Left lung (tissue), 10 donors: ENCODE data around the gene GPALPP1. TPM values are rescaled to one million over a fixed set of nuclear protein-coding genes. Genes with fewer than 3 reads are reported as not detected.

Experiments
- ATAC-seq: fragments of 200-7000 bp; cut with Tn5 transposase; one replicate; pipeline ENCODE4 v1.9.1; 2020; ENCODE audit warnings: moderate library complexity
- DNase-seq, 4 donors: peaks; one replicate each; pipeline ENCODE4 v3.0.0-alpha.2; 2013 to 2020
- H3K27ac ChIP-seq, 2 donors: fragments of 200-600 bp; sonication (generic) in 1 of 2; one replicate each; pipeline versions ENCODE4 v1.5.0 to v1.8.0; 2020 to 2021
- H3K27me3 ChIP-seq, 2 donors: fragments of 200-600 bp; sonication (generic) in 1 of 2; one replicate each; pipeline versions ENCODE4 v1.5.0 to v1.8.0; 2020 to 2021
- H3K36me3 ChIP-seq, 2 donors: fragments of 200-600 bp; sonication (generic) in 1 of 2; one replicate each; pipeline versions ENCODE4 v1.5.0 to v1.8.0; 2020 to 2021
- H3K4me1 ChIP-seq, 2 donors: fragments of 200-600 bp; one replicate each; pipeline ENCODE4 v1.8.0; 2021
- H3K4me3 ChIP-seq, 2 donors: fragments of 200-600 bp; sonication (generic) in 1 of 2; one replicate each; pipeline versions ENCODE4 v1.5.0 to v1.8.0; 2020 to 2021; ENCODE audit warnings: mild to moderate bottlenecking in 1 of 2
- H3K9me3 ChIP-seq, 2 donors: fragments of 200-600 bp; sonication (generic) in 1 of 2; one replicate each; pipeline versions ENCODE4 v1.5.0 to v1.8.0; 2020 to 2021
- intact Hi-C, 2 donors: fragments of 100-400 bp; cut with DNase I; formaldehyde crosslinking; loops; one replicate each; pipeline versions ENCODE4 v1.11.2 to v1.14.2; 2022
- polyA plus RNA-seq, 6 donors: library from polyadenylated mRNA; unstranded; fragments of 120-200 nt; gene quantifications; one replicate each; pipeline ENCODE4 v1.2.1, GENCODE V29; 2013; ENCODE audit not compliant: insufficient read length in 6 of 6
- total RNA-seq, 2 donors: library from RNA; stranded (reverse); fragmentation: NEBNext Ultra II Directional; extraction: Animal tissue kit (Norgen Biotek cat#: 25700); gene quantifications; one replicate each; pipeline ENCODE4 v1.2.1, GENCODE V29; 2021
- TF ChIP-seq, protein P1 (sequence below), 2 donors: fragments of 200-600 bp; sonication (generic) in 1 of 2; IDR thresholded peaks; one replicate each; pipeline versions ENCODE4 v1.5.0 to v1.8.0; 2021; ENCODE audit warnings: antibody characterized with exemption in 2 of 2
- donor health status: DM: no; HTN: yes; CAD: no.
- donor health status: DM: no; HTN: no; CAD: no.

Gene GPALPP1
- total and polyA plus RNA-seq, 8 donors, result 16.3 to 65.9 (median 58.6) TPM

DNA sequence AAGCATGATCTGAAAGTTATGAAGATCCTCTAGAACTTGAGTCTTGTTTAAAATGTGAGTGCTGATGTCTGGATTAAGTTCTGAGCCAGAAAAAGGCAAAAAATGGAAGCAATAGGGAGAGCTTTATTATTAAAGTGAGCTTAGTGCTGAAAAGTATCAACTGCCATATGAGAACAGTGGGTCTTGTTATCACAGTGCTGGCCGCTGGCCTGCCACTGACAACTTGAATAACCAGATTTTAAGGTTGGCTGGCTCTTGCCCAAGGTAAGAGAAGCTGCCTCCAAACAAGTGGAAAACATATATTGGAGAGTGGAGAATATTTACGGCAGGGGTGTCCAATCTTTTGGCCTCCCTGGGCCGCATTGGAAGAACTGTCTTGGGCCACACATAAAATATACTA, 33.9 kb upstream of the GPALPP1 start:
- Histone ChIP-seq H3K36me3 (no peaks in the 10 kb centered on the region), H3K4me3 (no peak overlapping the region), H3K27ac (no peak overlapping the region), H3K4me1 (no peaks in the 10 kb centered on the region), H3K27me3 (no peaks in the 10 kb centered on the region), H3K9me3 (no peaks in the 10 kb centered on the region)
- DNase-seq (peak in 1 of 4 donors; percentile 59), ATAC-seq (peak; percentile 72)
- TF ChIP-seq, protein P1, sequence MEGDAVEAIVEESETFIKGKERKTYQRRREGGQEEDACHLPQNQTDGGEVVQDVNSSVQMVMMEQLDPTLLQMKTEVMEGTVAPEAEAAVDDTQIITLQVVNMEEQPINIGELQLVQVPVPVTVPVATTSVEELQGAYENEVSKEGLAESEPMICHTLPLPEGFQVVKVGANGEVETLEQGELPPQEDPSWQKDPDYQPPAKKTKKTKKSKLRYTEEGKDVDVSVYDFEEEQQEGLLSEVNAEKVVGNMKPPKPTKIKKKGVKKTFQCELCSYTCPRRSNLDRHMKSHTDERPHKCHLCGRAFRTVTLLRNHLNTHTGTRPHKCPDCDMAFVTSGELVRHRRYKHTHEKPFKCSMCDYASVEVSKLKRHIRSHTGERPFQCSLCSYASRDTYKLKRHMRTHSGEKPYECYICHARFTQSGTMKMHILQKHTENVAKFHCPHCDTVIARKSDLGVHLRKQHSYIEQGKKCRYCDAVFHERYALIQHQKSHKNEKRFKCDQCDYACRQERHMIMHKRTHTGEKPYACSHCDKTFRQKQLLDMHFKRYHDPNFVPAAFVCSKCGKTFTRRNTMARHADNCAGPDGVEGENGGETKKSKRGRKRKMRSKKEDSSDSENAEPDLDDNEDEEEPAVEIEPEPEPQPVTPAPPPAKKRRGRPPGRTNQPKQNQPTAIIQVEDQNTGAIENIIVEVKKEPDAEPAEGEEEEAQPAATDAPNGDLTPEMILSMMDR (IDR thresholded peaks at IDR 0.05), result no peak
- intact Hi-C loops, result no loop called here

DNA sequence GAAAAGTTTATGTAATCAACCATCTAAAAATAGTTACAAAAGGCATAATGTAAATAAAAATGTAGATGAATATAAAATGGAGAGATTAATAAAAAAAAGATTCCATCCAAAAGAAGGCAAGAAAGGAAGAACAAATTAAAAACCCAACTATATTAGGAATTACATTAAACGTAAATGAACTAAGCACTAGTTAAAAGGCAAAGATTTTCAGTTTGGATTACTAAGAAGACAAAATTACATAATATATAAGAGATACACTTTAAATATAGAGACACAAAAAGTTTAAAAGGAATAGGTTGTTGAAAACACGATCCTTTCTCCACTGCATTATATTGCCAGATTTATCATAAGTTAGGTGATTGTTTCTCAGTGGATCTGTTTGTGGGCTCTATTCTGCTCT, 27.3 kb upstream of the GPALPP1 start:
- TF ChIP-seq, protein P1 (IDR thresholded peaks at IDR 0.05), result no peak
- no peak overlapping the region for H3K27ac ChIP-seq
- ATAC-seq (no peak), DNase-seq (no peak)
- no peak overlapping the region for H3K4me3 ChIP-seq
- no peaks in the 10 kb centered on the region for H3K27me3 ChIP-seq
- no peaks in the 10 kb centered on the region for H3K4me1 ChIP-seq
- H3K36me3 ChIP-seq, result peaks cover 0 to 46% of the 10 kb centered on the region in 2 donors
- intact Hi-C loops, result no loop called here
- H3K9me3 ChIP-seq, result peaks cover 0 to 18% of the 10 kb centered on the region in 2 donors

DNA sequence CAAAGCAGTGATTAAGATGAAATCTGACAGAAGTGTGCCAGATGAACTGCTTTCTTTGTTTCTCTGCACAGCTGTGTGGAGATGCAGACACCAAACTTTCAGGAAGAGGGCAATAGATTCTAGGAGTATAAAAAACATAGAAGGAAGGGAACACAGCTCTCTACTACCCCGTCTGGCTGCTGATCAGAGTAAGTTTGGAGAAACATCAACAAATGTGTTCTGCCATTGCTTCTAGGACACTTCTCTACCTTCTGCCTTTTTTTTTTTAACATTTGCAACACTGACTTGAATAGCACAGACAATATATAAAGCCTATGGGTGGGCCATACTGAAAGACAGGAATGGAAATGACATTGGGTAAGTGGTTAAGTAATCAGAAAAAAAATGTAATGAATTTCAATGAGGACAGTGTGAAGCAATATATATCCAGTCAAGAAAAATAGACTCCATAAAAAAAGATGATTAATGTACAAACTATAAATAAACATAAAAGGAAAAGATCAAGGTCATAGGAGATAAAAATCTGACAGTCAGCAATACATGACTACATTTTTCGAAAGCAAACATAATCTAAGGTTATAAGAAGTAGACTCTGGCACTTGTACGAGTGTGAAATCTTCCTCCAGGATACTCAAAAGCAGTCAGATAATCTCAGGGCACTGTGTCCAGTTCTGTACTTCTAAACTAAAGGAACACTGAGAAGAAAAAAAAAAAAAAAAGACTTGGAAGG, 21.5 kb upstream of the GPALPP1 start:
- peaks cover 0 to 17% of the 10 kb centered on the region in 2 donors for H3K4me1 ChIP-seq
- intact Hi-C loops, result no loop called here
- TF ChIP-seq, protein P1 (IDR thresholded peaks at IDR 0.05), result no peak
- no peak overlapping the region for H3K27ac ChIP-seq
- ATAC-seq, result peak; percentile 54
- H3K27me3 ChIP-seq, result no peaks in the 10 kb centered on the region
- no peak overlapping the region for H3K4me3 ChIP-seq
- H3K36me3 ChIP-seq, result peaks cover 0 to 31% of the 10 kb centered on the region in 2 donors
- DNase-seq, result no peak
- H3K9me3 ChIP-seq, result peaks cover 0 to 3% of the 10 kb centered on the region in 2 donors

DNA sequence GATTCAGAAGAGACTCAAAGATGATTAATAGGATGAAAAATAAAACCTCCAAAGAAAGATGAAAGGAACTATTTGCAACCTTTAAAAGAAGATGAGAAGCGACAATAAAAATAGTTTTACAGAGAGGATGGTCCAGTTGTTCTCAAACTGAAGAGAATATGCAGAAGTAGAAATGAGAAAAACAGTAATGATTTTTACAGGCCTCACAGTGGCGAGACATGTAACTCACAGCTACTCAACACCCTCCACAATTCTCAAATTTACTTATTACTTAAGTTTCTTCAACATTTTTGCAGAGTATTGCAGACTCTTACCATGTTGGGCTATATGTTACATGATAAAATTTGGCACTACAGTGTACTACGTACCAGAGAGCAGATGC, 20.9 kb upstream of the GPALPP1 start:
- H3K9me3 ChIP-seq, result no peaks in the 10 kb centered on the region
- no peak overlapping the region for H3K4me3 ChIP-seq
- H3K27me3 ChIP-seq, result no peaks in the 10 kb centered on the region
- H3K4me1 ChIP-seq, result peaks cover 0 to 22% of the 10 kb centered on the region in 2 donors
- peaks cover 0 to 26% of the 10 kb centered on the region in 2 donors for H3K36me3 ChIP-seq
- DNase-seq (no peak), ATAC-seq (no peak)
- H3K27ac ChIP-seq, result no peak overlapping the region
- intact Hi-C loops, result no loop called here
- TF ChIP-seq, protein P1 (IDR thresholded peaks at IDR 0.05), result no peak

DNA sequence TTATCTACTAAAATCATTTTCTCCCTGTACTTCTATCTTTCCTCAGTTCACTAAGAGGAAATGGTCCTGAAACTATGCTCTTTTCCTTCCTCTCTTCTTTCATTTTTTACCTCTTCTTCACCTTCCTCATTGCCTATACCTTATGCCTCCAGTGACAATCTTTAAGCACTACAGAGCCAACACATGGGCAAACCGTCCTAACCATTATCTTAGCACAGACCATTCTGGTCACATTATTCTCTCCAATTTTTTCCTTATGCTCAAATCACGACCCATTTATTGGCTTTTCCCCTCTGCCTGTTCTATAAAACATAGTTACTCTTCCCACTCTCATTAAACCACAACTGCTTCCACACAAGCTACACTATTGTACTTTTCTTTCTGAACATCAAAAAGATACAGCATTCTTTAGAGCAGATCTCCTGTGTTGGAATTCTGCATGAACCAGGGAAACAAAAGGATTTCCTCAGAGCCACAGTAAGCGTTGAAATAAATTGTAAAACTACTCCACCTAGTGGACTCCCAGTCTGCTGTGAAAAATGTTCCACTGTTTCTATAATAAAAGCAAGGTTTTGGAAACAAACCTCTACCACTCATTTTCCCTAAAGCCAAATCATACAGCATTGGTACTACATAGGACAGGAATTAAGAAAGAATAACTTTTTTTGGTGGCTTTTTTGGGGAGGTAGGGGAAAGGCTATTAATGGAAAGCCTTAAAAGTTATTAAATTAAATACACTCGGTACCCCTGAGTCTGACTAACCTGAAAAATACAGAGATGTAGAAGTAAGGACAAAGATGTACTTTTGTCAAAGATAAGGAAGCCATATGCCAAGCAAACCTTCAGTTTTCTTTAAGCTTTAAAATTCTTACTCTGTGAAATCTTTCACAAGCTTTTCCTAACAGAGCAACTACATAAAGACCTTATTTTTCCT, 19.5 kb upstream of the GPALPP1 start:
- DNase-seq (peak in 2 of 4 donors; percentile 42 to 63), ATAC-seq (peak; percentile 80)
- intact Hi-C loops, result loop anchor here in 1 of 2 donors (10.0 kb wide), 1 partner anchor 485 kb away; no protein-coding TSS in a partner anchor
- TF ChIP-seq, protein P1 (IDR thresholded peaks at IDR 0.05), result peak; percentile 57 to 72
- no peaks in the 10 kb centered on the region for H3K27me3 ChIP-seq
- H3K4me3 ChIP-seq, result no peak overlapping the region
- H3K27ac ChIP-seq, result no peak overlapping the region
- H3K4me1 ChIP-seq, result peaks cover 0 to 35% of the 10 kb centered on the region in 2 donors
- peaks cover 0 to 18% of the 10 kb centered on the region in 2 donors for H3K36me3 ChIP-seq
- no peaks in the 10 kb centered on the region for H3K9me3 ChIP-seq
